K562 (cell line): ENCODE data around the gene MDK. TPM values are rescaled to one million over a fixed set of nuclear protein-coding genes. Genes with fewer than 3 reads are reported as not detected.

Experiments
- BHLHE40 ChIP-seq: IDR thresholded peaks from 2 replicates; pipeline ENCODE4 v1.6.1; 2011; ENCODE audit warnings: low read length, improper control_type of control experiment
- CHD1 ChIP-seq: fragments of 200-600 bp; sonication (generic); IDR thresholded peaks from one replicate; pipeline ENCODE4 v1.6.1; 2012; ENCODE audit warnings: mild to moderate bottlenecking, moderate library complexity, low read length, inconsistent platforms
- CREB1 ChIP-seq, 2 experiments: sonication (generic) in 1 of 2; formaldehyde crosslinking in 1 of 2; IDR thresholded peaks; 2 replicates each; pipeline versions ENCODE4 v1.6.1 to v1.8.0; 2012 to 2022; ENCODE audit warnings: inconsistent platforms in 1 of 2, mild to moderate bottlenecking in 1 of 2, missing genetic modification reagents in 1 of 2, moderate library complexity in 1 of 2
- E2F6 ChIP-seq, 2 experiments: IDR thresholded peaks; 2 replicates each; pipeline ENCODE4 v1.6.1; 2011; ENCODE audit warnings: borderline replicate concordance in 1 of 2, control low read depth in 1 of 2, low read depth in 1 of 2, low read length in 1 of 2, mild to moderate bottlenecking in 1 of 2, mixed read lengths in 1 of 2, moderate library complexity in 1 of 2; ENCODE audit not compliant: insufficient read depth in 1 of 2, insufficient read length in 1 of 2, poor library complexity in 1 of 2, severe bottlenecking in 1 of 2; ENCODE audit errors: extremely low read depth in 1 of 2
- KDM5B ChIP-seq: fragments of 200-600 bp; sonication (generic); IDR thresholded peaks from 2 replicates; pipeline ENCODE4 v1.6.1; 2012; ENCODE audit warnings: low read depth, mild to moderate bottlenecking, moderate library complexity, low read length, control low read depth, inconsistent platforms; ENCODE audit not compliant: insufficient replicate concordance
- L3MBTL2 ChIP-seq: fragments of 450-650 bp; IDR thresholded peaks from 2 replicates; pipeline ENCODE4 v1.6.1; 2016; ENCODE audit warnings: mild to moderate bottlenecking, moderate library complexity
- MXD1 ChIP-seq: fragments of 250-450 bp; sonication (Bioruptor Pico); IDR thresholded peaks from 2 replicates; pipeline ENCODE4 v1.8.0; 2021; ENCODE audit warnings: borderline replicate concordance, mild to moderate bottlenecking, moderate library complexity; ENCODE audit not compliant: poor library complexity, severe bottlenecking
- NFRKB ChIP-seq: fragments of 450-650 bp; IDR thresholded peaks from 2 replicates; pipeline ENCODE4 v1.6.1; 2016; ENCODE audit warnings: low read depth
- NR0B1 ChIP-seq: fragments of 450-650 bp; IDR thresholded peaks from one replicate; pipeline ENCODE4 v1.6.1; 2018; ENCODE audit warnings: mild to moderate bottlenecking, moderate library complexity; ENCODE audit not compliant: partially characterized antibody
- RHOXF2B ChIP-seq: fragments of 250-450 bp; sonication (Bioruptor Pico); conservative IDR thresholded peaks from 2 replicates; pipeline ENCODE4 v1.5.1; 2021
- SIRT6 ChIP-seq: IDR thresholded peaks from one replicate; pipeline ENCODE4 v1.6.1; 2012; ENCODE audit warnings: low read depth, mild to moderate bottlenecking, control low read depth, inconsistent platforms, low read length, moderate library complexity
- SMAD2 ChIP-seq: fragments of 150-350 bp; IDR thresholded peaks from 2 replicates; pipeline ENCODE4 v1.6.1; 2014; ENCODE audit warnings: low read depth, mild to moderate bottlenecking, low read length
- TFAP4 ChIP-seq: sonication (generic); formaldehyde crosslinking; IDR thresholded peaks from 2 replicates; pipeline ENCODE4 v1.8.0; 2022; ENCODE audit warnings: missing genetic modification reagents, mild to moderate bottlenecking, moderate library complexity, borderline replicate concordance
- THAP12 ChIP-seq: fragments of 250-450 bp; sonication (Bioruptor Pico); IDR thresholded peaks from 2 replicates; pipeline ENCODE4 v1.9.0; 2021; ENCODE audit warnings: mild to moderate bottlenecking, inconsistent platforms
- TOE1 ChIP-seq, 2 experiments: fragments of 450-650 bp in 1 of 2; sonication (generic) in 1 of 2; formaldehyde crosslinking in 1 of 2; IDR thresholded peaks; 2 replicates each; pipeline versions ENCODE4 v1.7.1 to v1.8.0; 2016 to 2022; ENCODE audit warnings: borderline replicate concordance in 2 of 2, mild to moderate bottlenecking in 2 of 2, antibody characterized with exemption in 1 of 2, inconsistent platforms in 1 of 2, low read depth in 1 of 2, missing genetic modification reagents in 1 of 2, moderate library complexity in 1 of 2
- ZBTB2 ChIP-seq: fragments of 450-650 bp; IDR thresholded peaks from 2 replicates; pipeline ENCODE4 v1.6.1; 2016; ENCODE audit warnings: antibody characterized with exemption
- ZNF695 ChIP-seq: fragments of 450-650 bp; formaldehyde crosslinking; IDR thresholded peaks from 2 replicates; pipeline ENCODE4 v1.4.0; 2020; ENCODE audit warnings: mild to moderate bottlenecking, moderate library complexity
- polyA plus RNA-seq, 8 experiments: library from polyadenylated mRNA; depleted of rRNA in 4 of 8; stranded (reverse) in 5 of 8; unstranded in 3 of 8; fragments of >200 nt; fragmentation: Nextera tagmentation in 2 of 8; fragmentation: Illumina TruSeq in 1 of 8; extraction: Ambion mirVana in 2 of 8; extraction: Trizol in 1 of 8; gene quantifications; 2 replicates each; pipeline versions ENCODE4 v1.2.1 to v1.2.3, GENCODE V29; 2011 to 2014; ENCODE audit warnings: inconsistent platforms in 1 of 8, missing spikeins in 1 of 8
- total RNA-seq, 7 experiments: library from RNA; depleted of rRNA in 6 of 7; stranded (reverse); fragments of >200 nt in 6 of 7; fragmentation: Illumina TruSeq in 2 of 7; extraction: Trizol in 2 of 7; gene quantifications; 2 replicates each; pipeline versions ENCODE4 v1.2.1 to v1.2.3, GENCODE V29; 2011 to 2021; ENCODE audit warnings: low replicate concordance in 1 of 7

MDK gene
- total and polyA plus RNA-seq, 9 of the 15 experiments (the other 6 are each of a cell fraction or from before 2014, with no cell fraction given), result 20.7 to 700 (median 350) TPM

GRCh38 chr11:46381819-46382645 is 563 bp downstream of the MDK start (continued):
- TF ChIP-seq L3MBTL2, result peak; percentile 79
- peak; percentile 66; the same call in 1 of the 2 replicates for TF ChIP-seq THAP12 (CRISPR knock-in tag)
- TF ChIP-seq SIRT6, result no peak
- no peak for TF ChIP-seq BHLHE40
- TF ChIP-seq TFAP4 (CRISPR knock-in tag), result peak; percentile 39; the same call in 1 of the 2 replicates
- TF ChIP-seq ZNF695 (CRISPR knock-in tag), result no peak
- TF ChIP-seq SMAD2, result no peak
- peak; percentile 66 to 84 for TF ChIP-seq E2F6 (IDR thresholded peaks at IDR 0.05; ENCODE audit: borderline replicate concordance in 1 of 2, extremely low read depth in 1 of 2, insufficient read depth in 1 of 2, insufficient read length in 1 of 2, low read depth in 1 of 2, low read length in 1 of 2, poor library complexity in 1 of 2, severe bottlenecking in 1 of 2)
- peak; percentile 56 for TF ChIP-seq KDM5B
- peak; percentile 31; the same call in 1 of the 2 replicates for TF ChIP-seq TOE1 (IDR thresholded peaks at IDR 0.05; ENCODE audit: borderline replicate concordance)
- TF ChIP-seq TOE1 (CRISPR knock-in tag; IDR thresholded peaks at IDR 0.05; ENCODE audit: borderline replicate concordance, low read depth), result no peak
- peak; percentile 58 for TF ChIP-seq ZBTB2
- no peak for TF ChIP-seq NR0B1
- TF ChIP-seq NFRKB, result peak; percentile 30; the same call in 1 of the 2 replicates
- no peak for TF ChIP-seq MXD1
- TF ChIP-seq RHOXF2B (CRISPR knock-in tag), result no peak
- TF ChIP-seq CREB1 (IDR thresholded peaks at IDR 0.05), result peak; percentile 8; the same call in 1 of the 2 replicates
- TF ChIP-seq CREB1 (CRISPR knock-in tag; IDR thresholded peaks at IDR 0.05), result no peak
- peak; percentile 87 for TF ChIP-seq CHD1
